ENCODE results near the gene KIR2DL4. TPM values are rescaled to one million over a fixed set of nuclear protein-coding genes. Genes with fewer than 3 reads are reported as not detected.
"Not testable (repeated sequence)": the region's sequence is repeated elsewhere in the genome, so short reads cannot be mapped to it uniquely, and the experiment has no call there.

KIR2DL4 gene
- total and polyA plus RNA-seq, 7 donors = 0.05 TPM; not detected in 6

DNA sequence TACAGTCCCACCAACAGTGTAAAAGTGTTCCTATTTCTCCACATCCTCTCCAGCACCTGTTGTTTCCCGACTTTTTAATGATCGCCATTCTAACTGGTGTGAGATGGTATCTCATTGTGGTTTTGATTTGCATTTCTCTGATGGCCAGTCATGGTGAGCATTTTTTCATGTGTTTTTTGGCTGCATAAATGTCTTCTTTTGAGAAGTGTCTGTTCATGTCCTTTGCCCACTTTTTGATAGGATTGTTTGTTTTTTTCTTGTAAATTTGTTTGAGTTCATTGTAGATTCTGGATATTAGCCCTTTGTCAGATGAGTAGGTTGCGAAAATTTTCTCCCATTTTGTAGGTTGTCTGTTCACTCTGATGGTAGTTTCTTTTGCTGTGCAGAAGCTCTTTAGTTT is 60.0 kb downstream of the KIR2DL4 start:
- H3K36me3 ChIP-seq (ENCODE audit: insufficient read depth in 1 of 2, low read depth in 1 of 2); H3K4me1 ChIP-seq; H3K9me3 ChIP-seq; H3K27ac ChIP-seq; ATAC-seq; H3K4me3 ChIP-seq; H3K27me3 ChIP-seq (ENCODE audit: insufficient read depth in 3 of 3, low read length in 2 of 3); DNase-seq; intact Hi-C loops (cut with DNase I): not testable (repeated sequence)
- WGBS, 3 donors = 85 to 100% methylated on average over 1 to 2 of the region's 3 CpGs; no CpG with 5 or more reads in 1 of the 3 donors

Other genes with a start within 250 kb of the KIR2DL4 start
- 1 to 10 TPM in 2 of 4 donors, under 1 TPM in 2; 0.68 to 1.8 (median 1.0) TPM for gene LILRA2, start 229.8 kb upstream of the KIR2DL4 start, total RNA-seq
- under 1 TPM; 0.25 to 0.36 (median 0.26) TPM for gene LILRA2, start 229.8 kb upstream of the KIR2DL4 start, polyA plus RNA-seq
- under 1 TPM; 0.32 to 0.53 (median 0.34) TPM for gene LILRA1, start 210.0 kb upstream of the KIR2DL4 start, total RNA-seq
- under 1 TPM in 2 of 3 donors, not detected in 1; 0.09 to 0.13 TPM for gene LILRA1, start 210.0 kb upstream of the KIR2DL4 start, polyA plus RNA-seq
- gene LILRB1, start 173.1 kb upstream of the KIR2DL4 start, total RNA-seq = 1 to 10 TPM in 3 of 4 donors, under 1 TPM in 1; 0.95 to 2.0 (median 1.2) TPM
- under 1 TPM; 0.17 to 0.33 (median 0.25) TPM for gene LILRB1, start 173.1 kb upstream of the KIR2DL4 start, polyA plus RNA-seq
- 1 to 10 TPM in 2 of 4 donors, under 1 TPM in 2; 0.54 to 1.7 (median 0.99) TPM for gene LILRB4, start 140.6 kb upstream of the KIR2DL4 start, total RNA-seq
- under 1 TPM; 0.27 to 0.56 (median 0.37) TPM for gene LILRB4, start 140.6 kb upstream of the KIR2DL4 start, polyA plus RNA-seq
- gene KIR3DL3, start 79.2 kb upstream of the KIR2DL4 start, total RNA-seq = not detected
- gene KIR3DL3, start 79.2 kb upstream of the KIR2DL4 start, polyA plus RNA-seq = not detected
- not detected for gene KIR2DL3, start 65.1 kb upstream of the KIR2DL4 start, total RNA-seq
- gene KIR2DL3, start 65.1 kb upstream of the KIR2DL4 start, polyA plus RNA-seq = not detected
- not detected for gene KIR2DL1, start 33.8 kb upstream of the KIR2DL4 start, total RNA-seq
- gene KIR2DL1, start 33.8 kb upstream of the KIR2DL4 start, polyA plus RNA-seq = under 1 TPM in 1 of 3 donors, not detected in 2; 0.03 TPM
- gene KIR3DL1, start 12.9 kb downstream of the KIR2DL4 start, total RNA-seq = not detected
- gene KIR3DL1, start 12.9 kb downstream of the KIR2DL4 start, polyA plus RNA-seq = under 1 TPM in 1 of 3 donors, not detected in 2; 0.01 TPM
- gene KIR2DS4, start 29.1 kb downstream of the KIR2DL4 start, total RNA-seq = under 1 TPM in 1 of 4 donors, not detected in 3; 0.17 TPM
- under 1 TPM in 1 of 3 donors, not detected in 2; 0.06 TPM for gene KIR2DS4, start 29.1 kb downstream of the KIR2DL4 start, polyA plus RNA-seq
- gene KIR3DL2, start 46.8 kb downstream of the KIR2DL4 start, total RNA-seq = not detected
- gene KIR3DL2, start 46.8 kb downstream of the KIR2DL4 start, polyA plus RNA-seq = under 1 TPM in 1 of 3 donors, not detected in 2; 0.03 TPM
- 1 to 10 TPM in 1 of 4 donors, under 1 TPM in 2, not detected in 1; 0.24 to 1.0 (median 0.27) TPM for gene FCAR, start 70.6 kb downstream of the KIR2DL4 start, total RNA-seq
- under 1 TPM in 1 of 3 donors, not detected in 2; 0.04 TPM for gene FCAR, start 70.6 kb downstream of the KIR2DL4 start, polyA plus RNA-seq
- under 1 TPM in 2 of 4 donors, not detected in 2; 0.27 to 0.32 TPM for gene NCR1, start 102.5 kb downstream of the KIR2DL4 start, total RNA-seq
- gene NCR1, start 102.5 kb downstream of the KIR2DL4 start, polyA plus RNA-seq = not detected
- gene NLRP7, start 143.9 kb downstream of the KIR2DL4 start, total RNA-seq = not detected
- gene NLRP7, start 143.9 kb downstream of the KIR2DL4 start, polyA plus RNA-seq = not detected
- under 1 TPM in 2 of 4 donors, not detected in 2; 0.13 to 0.30 TPM for gene NLRP2, start 162.8 kb downstream of the KIR2DL4 start, total RNA-seq
- under 1 TPM; 0.03 to 0.15 (median 0.06) TPM for gene NLRP2, start 162.8 kb downstream of the KIR2DL4 start, polyA plus RNA-seq
- gene GP6, start 234.7 kb downstream of the KIR2DL4 start, total RNA-seq = under 1 TPM in 2 of 4 donors, not detected in 2; 0.18 to 0.28 TPM
- under 1 TPM; 0.09 to 0.38 (median 0.10) TPM for gene GP6, start 234.7 kb downstream of the KIR2DL4 start, polyA plus RNA-seq